PC-3 (cell line): ENCODE measurements around the gene PIAS4. TPM values are rescaled to one million over a fixed set of nuclear protein-coding genes. Genes with fewer than 3 reads are reported as not detected.

ENCODE experiments used
- ATAC-seq: fragments of 200-7000 bp; cut with Tn5 transposase; 2 replicates; pipeline ENCODE4 v1.9.1; 2020; ENCODE audit warnings: mild to moderate bottlenecking, moderate library complexity
- BruUV-seq: library from RNA; stranded (reverse); fragments of 400-500 nt; replicated peaks from 2 replicates; lab custom pipeline; 2021; lab: Mats Ljungman, UMichigan
- CTCF ChIA-PET: fragments of 300-600 bp; sonication (Branson Sonifier 250); formaldehyde crosslinking; loops from one replicate; lab custom pipeline; 2022; ENCODE audit warnings: antibody characterized with exemption; lab: Charles Lee
- POLR2A ChIA-PET: fragments of 300-600 bp; sonication (Branson Sonifier 250); formaldehyde crosslinking; loops from one replicate; lab custom pipeline; 2022; ENCODE audit warnings: antibody characterized with exemption; ENCODE audit not compliant: unreplicated experiment; lab: Charles Lee
- DNase-seq: peaks from one replicate; pipeline ENCODE4 v3.0.0-alpha.2; 2015
- H2AFZ ChIP-seq: fragments of 300-600 bp; sonication (generic); 2 replicates; pipeline ENCODE4 v1.6.0; 2016; ENCODE audit warnings: antibody characterized with exemption, low read length
- H3F3A ChIP-seq: fragments of 300-600 bp; sonication (generic); one replicate; pipeline ENCODE4 v1.6.0; 2017; ENCODE audit warnings: antibody characterized with exemption, low read length, control low read depth, mild to moderate bottlenecking; ENCODE audit not compliant: unreplicated experiment
- H3K27ac ChIP-seq: fragments of 300-600 bp; sonication (generic); 2 replicates; pipeline ENCODE4 v1.5.1; 2016; ENCODE audit warnings: mild to moderate bottlenecking, low read length
- H3K27me3 ChIP-seq: fragments of 300-600 bp; sonication (generic); 2 replicates; pipeline ENCODE4 v1.6.1; 2016; ENCODE audit warnings: low read length, mixed read lengths
- H3K36me3 ChIP-seq: fragments of 300-600 bp; sonication (generic); 2 replicates; pipeline ENCODE4 v1.6.1; 2016; ENCODE audit warnings: low read depth, mixed run types, low read length, mixed read lengths
- H3K4me1 ChIP-seq: fragments of 300-600 bp; sonication (generic); 2 replicates; pipeline ENCODE4 v1.5.1; 2016; ENCODE audit warnings: low read length; ENCODE audit not compliant: insufficient read depth
- H3K4me2 ChIP-seq: fragments of 300-600 bp; sonication (generic); 2 replicates; pipeline ENCODE4 v1.6.0; 2016; ENCODE audit warnings: low read length
- H3K4me3 ChIP-seq: fragments of 300-600 bp; sonication (generic); 2 replicates; pipeline ENCODE4 v1.5.1; 2016; ENCODE audit warnings: mild to moderate bottlenecking, low read length, mixed read lengths
- H3K79me2 ChIP-seq: fragments of 300-600 bp; sonication (generic); 2 replicates; pipeline ENCODE4 v1.6.1; 2017; ENCODE audit warnings: low read length, mixed read lengths
- H3K9ac ChIP-seq: fragments of 300-600 bp; sonication (generic); 2 replicates; pipeline ENCODE4 v1.6.0; 2016; ENCODE audit warnings: mild to moderate bottlenecking, low read length
- H3K9me2 ChIP-seq: fragments of 300-600 bp; sonication (generic); replicated peaks from 2 replicates; pipeline ENCODE4 v1.6.1; 2016; ENCODE audit warnings: mixed run types, low read length, mixed read lengths
- H3K9me3 ChIP-seq: fragments of 300-600 bp; sonication (generic); 2 replicates; pipeline ENCODE4 v1.6.1; 2016; ENCODE audit warnings: low read length, mixed read lengths
- H4K20me1 ChIP-seq: fragments of 300-600 bp; sonication (generic); 2 replicates; pipeline ENCODE4 v1.6.1; 2016; ENCODE audit warnings: low read length, mixed read lengths
- EZH2 ChIP-seq: fragments of 300-600 bp; sonication (generic); IDR thresholded peaks from one replicate; pipeline ENCODE4 v1.6.1; 2017; ENCODE audit warnings: antibody characterized with exemption, mild to moderate bottlenecking, low read length; ENCODE audit not compliant: unreplicated experiment
- EZH2phosphoT487 ChIP-seq: fragments of 300-600 bp; sonication (generic); IDR thresholded peaks from 2 replicates; pipeline ENCODE4 v1.6.1; 2018; ENCODE audit warnings: mild to moderate bottlenecking, antibody characterized with exemption, low read length, borderline replicate concordance
- intact Hi-C: fragments of 100-400 bp; cut with micrococcal nuclease; formaldehyde crosslinking; loops from 2 replicates; pipeline ENCODE4 v1.9.0; 2023
- total RNA-seq: library from RNA; depleted of rRNA; stranded (reverse); fragments of >200 nt; gene quantifications from 2 replicates; pipeline ENCODE4 v1.2.3, GENCODE V29; 2014
- TF ChIP-seq, protein P1 (sequence below): fragments of 300-600 bp; sonication (generic); conservative IDR thresholded peaks from 2 replicates; pipeline ENCODE4 v1.5.1; 2017; ENCODE audit warnings: antibody characterized with exemption, low read depth, mild to moderate bottlenecking, low read length

Gene PIAS4
- total RNA-seq, 1 experiment from 2014 or later, result 21.0 TPM

DNA sequence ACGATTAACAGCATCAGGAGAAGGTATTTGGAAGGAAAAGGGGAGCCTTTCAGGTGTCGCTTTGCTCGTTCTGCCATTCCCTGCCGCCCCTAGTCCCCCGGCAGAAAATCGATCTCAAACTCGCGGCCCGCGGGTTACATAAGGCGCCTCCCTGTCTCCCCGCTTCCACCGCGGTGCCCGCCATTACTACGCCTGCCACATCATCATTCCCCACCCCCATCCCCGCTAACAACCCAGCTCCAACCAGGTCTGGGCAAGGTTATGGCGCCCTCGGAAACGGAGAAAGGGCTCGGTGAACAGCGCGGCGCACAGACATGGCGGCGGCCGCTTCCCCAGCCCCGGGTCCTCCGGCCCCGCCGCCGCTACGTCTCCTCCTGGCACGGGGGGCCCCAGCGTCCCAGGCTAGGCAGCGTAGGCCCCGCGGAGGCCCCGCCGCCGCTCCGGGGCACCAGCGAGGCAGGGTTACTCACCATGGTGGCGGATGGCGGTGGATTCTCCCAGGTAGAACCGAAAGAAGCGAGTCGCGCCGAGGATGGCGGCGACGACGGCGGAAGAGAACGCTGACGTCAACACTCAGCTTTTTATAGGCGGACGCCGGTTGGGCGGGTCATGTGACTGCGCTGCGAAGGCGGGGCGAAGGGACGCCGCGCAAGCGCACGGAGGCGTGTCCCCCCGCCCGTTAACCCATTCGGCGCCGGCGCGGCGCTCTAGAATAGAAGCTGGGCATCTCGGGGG lies 22.5 kb upstream of the PIAS4 start, which contains the start of gene EEF2:
Gene EEF2 (minus strand): TSS at position 556 of the 735 bp plus-strand sequence. CDS start 83 bp downstream, at position 473.
- POLR2A ChIA-PET, result interaction anchor here (0.6 kb wide), 3 partner anchors 13 to 120 kb away, joined by 3 to 6 read pairs (median 4); no protein-coding TSS in a partner anchor
- Histone ChIP-seq H3K9me3 (no peaks in the 10 kb centered on the region), H3F3A (peaks cover 4% of the 10 kb centered on the region), H3K27me3 (no peaks in the 10 kb centered on the region), H4K20me1 (peaks cover 51% of the 10 kb centered on the region), H2AFZ (peak within 1 kb of the TSS; percentile 88), H3K36me3 (peaks cover 48% of the 10 kb centered on the region), H3K4me3 (peak within 1 kb of the TSS; percentile 97), H3K9ac (peak within 1 kb of the TSS; percentile 96), H3K4me2 (peak within 1 kb of the TSS; percentile 99), H3K4me1 (peaks cover 20% of the 10 kb centered on the region), H3K9me2 (no peaks in the 10 kb centered on the region), H3K27ac (peak within 1 kb of the TSS; percentile 49), H3K79me2 (peaks cover 52% of the 10 kb centered on the region)
- no peak for TF ChIP-seq EZH2
- TF ChIP-seq EZH2phosphoT487, result no peak
- TF ChIP-seq, protein P1, sequence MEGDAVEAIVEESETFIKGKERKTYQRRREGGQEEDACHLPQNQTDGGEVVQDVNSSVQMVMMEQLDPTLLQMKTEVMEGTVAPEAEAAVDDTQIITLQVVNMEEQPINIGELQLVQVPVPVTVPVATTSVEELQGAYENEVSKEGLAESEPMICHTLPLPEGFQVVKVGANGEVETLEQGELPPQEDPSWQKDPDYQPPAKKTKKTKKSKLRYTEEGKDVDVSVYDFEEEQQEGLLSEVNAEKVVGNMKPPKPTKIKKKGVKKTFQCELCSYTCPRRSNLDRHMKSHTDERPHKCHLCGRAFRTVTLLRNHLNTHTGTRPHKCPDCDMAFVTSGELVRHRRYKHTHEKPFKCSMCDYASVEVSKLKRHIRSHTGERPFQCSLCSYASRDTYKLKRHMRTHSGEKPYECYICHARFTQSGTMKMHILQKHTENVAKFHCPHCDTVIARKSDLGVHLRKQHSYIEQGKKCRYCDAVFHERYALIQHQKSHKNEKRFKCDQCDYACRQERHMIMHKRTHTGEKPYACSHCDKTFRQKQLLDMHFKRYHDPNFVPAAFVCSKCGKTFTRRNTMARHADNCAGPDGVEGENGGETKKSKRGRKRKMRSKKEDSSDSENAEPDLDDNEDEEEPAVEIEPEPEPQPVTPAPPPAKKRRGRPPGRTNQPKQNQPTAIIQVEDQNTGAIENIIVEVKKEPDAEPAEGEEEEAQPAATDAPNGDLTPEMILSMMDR, result no peak
- ATAC-seq (peak; percentile 25), DNase-seq (peak; percentile 87)
- CTCF ChIA-PET, result interaction anchor here (0.5 to 0.6 kb wide), 2 partner anchors 271 to 1995 kb away, joined by 3 to 5 read pairs; no protein-coding TSS in a partner anchor
- intact Hi-C loops, result loop anchor here (2.0 to 5.0 kb wide), 3 partner anchors 14 to 223 kb away; partner anchors contain the start of genes APBA3, DAPK3 and MRPL54
- BruUV-seq, result TSS peak; percentile 59

DNA sequence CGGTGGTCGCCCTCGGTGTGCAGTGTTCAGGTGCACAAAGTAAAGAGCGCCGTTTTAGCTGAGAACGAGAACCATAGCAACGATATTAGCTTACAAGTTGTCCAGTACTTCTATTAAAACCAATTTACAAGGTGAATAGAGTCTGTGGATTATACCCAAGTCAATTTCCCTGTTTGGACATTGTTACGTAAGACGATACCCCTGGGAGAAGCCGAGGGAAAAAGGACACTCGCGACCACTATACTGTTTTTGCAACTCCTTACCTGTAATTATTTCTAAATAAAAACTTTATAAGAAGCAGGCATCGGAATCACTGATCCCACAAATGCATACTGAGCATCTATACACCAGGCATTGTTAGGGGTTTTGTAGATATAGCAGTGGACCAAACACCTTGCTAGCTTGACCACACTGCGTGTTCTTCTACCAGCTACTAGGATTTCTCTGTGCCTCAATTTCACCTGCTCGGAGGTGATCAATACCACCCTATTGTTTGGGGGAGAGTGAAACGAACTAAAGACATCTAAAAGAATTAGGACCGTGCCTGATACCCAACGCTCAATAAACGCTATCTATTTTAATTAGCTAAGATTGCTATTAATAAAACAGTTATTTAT lies 21.8 kb upstream of the PIAS4 start:
- H3K4me1 ChIP-seq, result peaks cover 20% of the 10 kb centered on the region
- peaks cover 44% of the 10 kb centered on the region for H4K20me1 ChIP-seq
- no peak for ATAC-seq
- DNase-seq, result no peak
- H3K36me3 ChIP-seq, result peaks cover 41% of the 10 kb centered on the region
- H3K27me3 ChIP-seq, result no peaks in the 10 kb centered on the region
- no TSS peak for BruUV-seq
- ChIA-PET CTCF (interaction anchor here (0.5 kb wide), 1 partner anchor 272 kb away, joined by 3 read pairs; no protein-coding TSS in a partner anchor), POLR2A (interaction anchor here (0.6 kb wide), 1 partner anchor 38 kb away, joined by 3 read pairs; no protein-coding TSS in a partner anchor)
- H3K4me2 ChIP-seq, result peak overlapping the region; percentile 99
- peaks cover 4% of the 10 kb centered on the region for H3F3A ChIP-seq
- intact Hi-C loops, result loop anchor here (2.0 to 5.0 kb wide), 3 partner anchors 15 to 223 kb away; partner anchors contain the start of genes APBA3, DAPK3 and MRPL54
- TF ChIP-seq EZH2phosphoT487, result no peak
- TF ChIP-seq, protein P1, result no peak
- peaks cover 46% of the 10 kb centered on the region for H3K79me2 ChIP-seq
- H3K9ac ChIP-seq, result peak overlapping the region; percentile 20; the same call in 1 of the 2 replicates
- H3K9me2 ChIP-seq, result no peaks in the 10 kb centered on the region
- peak overlapping the region; percentile 97 for H3K4me3 ChIP-seq
- H2AFZ ChIP-seq, result peak overlapping the region; percentile 88
- no peak overlapping the region for H3K27ac ChIP-seq
- no peaks in the 10 kb centered on the region for H3K9me3 ChIP-seq
